T-helper 22 cell (primary cell): Measurements from ENCODE around the gene C3.

Source experiments
- DNase-seq: peaks from one replicate; pipeline ENCODE4 v3.0.0-alpha.2; 2020; ENCODE audit warnings: low read depth

The C3 gene

GRCh38 chr19:6730941-6731670 is 10.7 kb upstream of the C3 start:
- DNase-seq, result no peak

DNA sequence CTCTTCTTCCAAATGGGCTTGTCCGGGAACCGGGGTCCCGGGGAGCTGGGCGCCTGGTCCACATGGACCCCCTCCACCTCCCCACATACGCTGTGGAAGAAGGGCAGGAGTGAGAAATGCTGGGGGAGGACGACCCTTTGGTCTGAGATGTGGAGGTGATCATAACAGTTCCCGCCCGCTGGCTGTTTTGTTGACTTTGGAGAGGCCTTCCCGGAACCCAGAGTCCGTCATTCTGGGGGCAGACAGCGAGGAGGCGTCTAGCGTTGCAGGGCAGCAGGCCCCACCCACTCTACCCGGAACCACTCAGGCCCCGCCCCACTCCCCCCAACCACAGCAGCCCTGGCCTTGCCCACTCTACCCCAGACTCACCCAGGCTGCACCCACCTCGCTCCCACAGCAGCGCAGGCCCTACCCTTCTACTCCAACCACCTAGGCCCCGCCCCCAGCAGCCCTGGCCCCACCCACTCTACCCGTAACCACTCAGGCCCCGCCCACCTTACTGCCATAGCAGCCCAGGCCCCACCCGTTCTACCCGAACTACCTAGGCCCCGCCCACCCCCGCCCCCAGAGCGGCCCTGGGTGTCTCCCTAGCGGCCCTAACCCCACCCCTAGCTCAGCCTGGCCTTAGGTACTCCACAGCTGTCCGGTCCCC is 9.8 kb upstream of the C3 start:
- no peak for DNase-seq

DNA sequence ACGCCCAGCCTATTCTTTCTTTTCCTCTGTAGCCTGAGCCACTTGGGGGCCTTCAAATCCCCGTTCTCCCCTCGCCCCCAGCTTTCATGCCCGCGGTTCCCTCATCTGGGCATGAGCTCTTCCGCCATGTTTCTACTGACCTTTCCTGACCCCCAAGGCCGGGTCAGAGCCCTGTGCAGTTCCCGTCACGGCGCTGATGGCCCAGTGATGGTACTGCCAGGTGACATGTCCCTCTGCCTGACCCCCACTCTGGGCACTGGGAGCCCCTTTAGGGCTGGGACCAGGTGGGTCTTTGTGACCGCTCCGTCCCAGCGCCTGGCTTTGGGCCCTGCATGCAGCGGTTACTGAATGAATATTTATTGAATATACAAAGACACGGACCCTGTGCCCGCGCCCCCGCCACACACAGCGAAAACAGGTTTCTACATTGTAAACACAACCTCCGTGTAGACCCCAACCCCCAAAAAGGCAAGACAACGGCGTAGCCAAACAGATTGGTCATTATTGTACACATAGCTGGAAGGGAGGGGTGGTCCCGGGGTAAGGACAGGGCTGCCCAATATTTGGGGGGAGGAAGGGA is 9.2 kb upstream of the C3 start:
- no peak for DNase-seq

DNA sequence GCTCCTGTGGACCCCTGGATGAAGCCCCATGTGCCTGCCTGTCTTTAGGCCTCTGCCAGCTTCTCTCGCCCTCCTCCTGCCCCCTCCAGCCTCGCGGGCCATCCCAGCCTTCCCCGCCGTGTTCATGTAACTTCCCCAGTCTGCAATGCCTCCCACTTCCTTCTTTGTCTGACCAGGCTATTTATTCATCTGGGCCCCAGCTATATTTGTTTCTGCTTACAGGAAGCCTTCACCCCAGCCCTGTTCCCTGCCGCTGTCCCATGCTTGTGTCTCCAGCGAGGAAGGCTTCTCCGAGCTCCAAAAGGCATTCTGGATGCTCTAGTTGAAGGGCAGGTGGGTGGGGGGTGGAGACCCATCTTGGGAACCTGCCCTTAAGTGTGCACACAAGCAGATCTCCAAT is 7.9 kb upstream of the C3 start:
- no peak for DNase-seq

- DNase-seq, result no peak
Observed at GRCh38 chr19:6725513-6726231, 5.2 kb upstream of the C3 start.

- DNase-seq, result no peak
Observed at GRCh38 chr19:6724631-6725492, 4.4 kb upstream of the C3 start.

- DNase-seq, result no peak
Observed at GRCh38 chr19:6723738-6724137, 3.3 kb upstream of the C3 start.

DNA sequence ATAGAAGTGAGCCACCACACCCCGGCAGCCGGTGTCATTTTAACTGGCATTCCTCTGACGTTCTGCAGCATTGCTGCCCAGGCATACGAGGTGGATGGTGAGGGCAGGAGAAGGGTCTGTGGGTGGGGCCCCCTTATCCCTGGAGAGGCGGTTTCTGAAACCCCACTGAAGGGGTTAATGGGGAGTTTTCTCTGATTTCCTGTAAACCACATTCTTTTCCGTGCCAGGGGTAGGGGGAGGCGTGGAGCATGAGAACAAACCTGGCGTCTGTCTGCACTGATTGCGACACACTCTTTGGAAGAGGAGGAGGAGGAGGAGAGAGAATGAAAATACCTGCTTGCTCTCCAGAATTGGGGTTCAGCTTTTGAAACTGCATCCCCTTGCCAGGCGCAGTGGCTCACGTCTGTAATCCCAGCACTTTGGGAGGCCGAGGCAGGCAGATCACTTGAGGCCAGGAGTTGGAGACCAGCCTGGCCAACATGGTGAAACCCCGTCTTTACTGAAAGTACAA is 2.7 kb upstream of the C3 start:
- no peak for DNase-seq

DNA sequence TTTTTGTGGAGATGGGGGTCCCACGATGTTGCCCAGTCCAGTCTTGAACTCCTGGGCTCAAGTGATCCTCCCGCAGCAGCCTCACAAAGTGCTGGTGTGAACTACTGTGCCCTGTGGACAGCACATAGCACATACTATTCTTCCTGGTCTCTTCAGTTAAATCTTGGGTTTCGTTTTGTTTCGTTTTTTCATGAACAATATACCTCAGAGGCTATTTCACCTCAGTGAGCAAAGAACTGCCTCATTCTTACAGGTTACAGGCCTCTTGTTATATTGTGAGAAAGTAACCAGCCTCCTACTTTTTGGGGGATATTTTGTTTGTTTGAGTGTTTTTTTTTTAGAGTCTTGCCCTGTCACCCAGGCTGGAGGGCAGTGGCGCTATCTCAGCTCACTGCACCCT is 1.3 kb upstream of the C3 start:
- no peak for DNase-seq

DNA sequence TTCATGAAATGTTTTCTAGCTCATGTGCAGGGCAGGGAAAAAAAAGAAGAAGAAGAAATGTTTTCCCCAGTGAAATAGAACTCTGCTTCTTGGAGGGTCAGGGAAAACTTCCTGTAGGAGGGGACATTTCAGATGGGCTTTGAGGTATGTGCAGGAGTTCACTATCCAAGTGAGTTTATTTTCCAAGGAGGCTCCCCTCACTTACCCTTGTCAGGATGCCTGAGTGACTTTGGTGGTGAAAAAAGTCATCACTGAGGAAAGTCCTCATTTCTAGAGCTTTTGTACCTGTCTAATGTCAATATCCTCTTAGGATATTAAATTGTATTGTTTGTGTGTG is 656 bp upstream of the C3 start:
- DNase-seq, result no peak

DNA sequence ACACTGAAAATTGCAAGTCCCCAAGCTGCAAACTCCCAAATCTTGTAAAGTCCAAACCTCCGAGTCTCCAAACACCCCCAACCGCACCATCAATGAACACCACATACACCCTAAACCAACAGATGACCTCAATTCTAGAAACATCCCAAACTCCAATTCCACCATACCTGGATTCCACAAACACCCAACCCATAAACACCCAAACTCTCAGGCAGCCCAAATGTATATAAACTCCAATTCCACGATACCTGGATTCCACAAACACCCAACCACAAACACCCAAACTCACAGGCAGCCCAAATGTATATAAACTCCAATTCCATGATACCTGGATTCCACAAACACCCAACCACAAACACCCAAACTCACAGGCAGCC is 470 bp downstream of the C3 start:
- no peak for DNase-seq

DNA sequence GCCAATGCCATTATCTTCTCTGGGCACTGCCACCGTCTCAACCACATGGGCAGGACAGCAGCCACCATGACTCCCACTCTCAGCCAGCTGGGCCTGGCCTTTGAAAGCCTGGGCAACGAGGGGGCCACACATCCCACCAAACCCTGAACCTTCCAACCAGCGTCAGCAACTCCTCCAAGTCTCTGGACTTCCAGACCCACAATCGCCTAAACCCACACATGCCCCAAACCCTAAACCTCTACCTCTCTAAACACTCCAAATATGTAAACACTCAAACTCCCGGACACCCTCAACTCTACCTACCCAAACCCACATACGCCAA is 949 bp downstream of the C3 start:
- DNase-seq, result no peak

GRCh38 chr19:6718741-6719539 is 1.5 kb downstream of the C3 start:
- no peak for DNase-seq

- no peak for DNase-seq
Observed at GRCh38 chr19:6718111-6718740, 2.2 kb downstream of the C3 start.

DNA sequence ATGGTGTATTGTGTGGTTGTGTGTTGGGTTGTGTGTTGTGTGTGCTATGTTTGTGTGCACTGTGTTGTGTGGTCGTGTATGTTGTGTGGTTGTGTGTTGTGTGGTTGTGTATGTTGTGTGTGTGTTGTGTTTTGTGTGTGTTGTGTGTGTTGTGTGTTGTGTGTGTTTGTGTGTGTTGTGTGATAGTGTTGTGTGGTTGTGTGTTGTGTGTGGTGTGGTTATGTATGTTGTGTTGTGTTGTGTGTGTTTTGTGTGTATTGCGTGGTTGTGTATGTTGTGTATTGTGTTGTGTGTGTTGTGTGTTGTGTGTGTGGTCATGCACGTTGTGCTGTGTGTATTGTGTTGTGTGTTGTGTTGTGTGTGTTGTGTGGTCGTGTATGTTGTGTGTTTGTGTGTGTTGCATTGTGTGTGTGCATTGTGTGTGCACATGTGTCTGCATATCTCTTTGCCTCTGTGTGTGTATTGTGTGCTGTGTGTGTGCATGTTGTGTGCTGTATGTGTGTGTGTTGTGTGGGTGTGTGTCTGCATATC is 2.9 kb downstream of the C3 start:
- no peak for DNase-seq

DNA sequence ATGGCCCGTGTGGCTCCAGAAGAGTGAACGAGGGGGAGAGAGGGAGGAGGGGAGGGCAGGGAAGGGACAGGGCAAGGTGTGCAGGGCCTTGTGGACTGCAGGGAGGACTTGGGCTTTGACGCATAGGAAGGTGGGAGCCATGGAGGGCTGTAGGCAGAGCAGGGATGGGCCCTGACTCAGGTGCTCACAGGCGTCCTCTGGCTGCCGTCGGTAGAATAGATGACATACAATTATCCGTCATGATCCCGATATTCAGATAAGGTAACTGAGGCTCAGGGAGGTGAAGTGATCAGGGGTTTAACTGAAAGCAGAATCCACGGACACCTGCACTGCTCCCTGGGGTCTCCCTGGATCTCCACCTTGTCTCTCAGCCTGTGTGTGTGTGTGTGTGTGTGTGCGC is 3.4 kb downstream of the C3 start:
- no peak for DNase-seq

DNA sequence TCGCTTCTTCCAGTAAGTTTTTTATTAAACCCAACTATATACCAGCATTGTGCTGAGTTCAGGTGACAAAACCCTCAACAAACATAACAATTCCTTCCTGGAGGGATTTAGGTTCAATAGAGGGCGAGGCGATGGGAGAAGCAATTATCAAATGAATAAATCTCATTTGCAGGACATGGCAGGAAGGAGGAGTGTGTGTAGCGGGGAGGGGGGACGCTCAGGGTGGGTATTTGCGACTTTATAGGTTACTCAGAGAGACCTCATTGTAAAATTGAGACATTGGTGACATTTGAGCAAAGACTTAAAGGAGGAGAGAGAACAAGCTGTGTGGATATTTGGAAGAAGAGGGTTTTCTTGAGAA is 3.9 kb downstream of the C3 start:
- no peak for DNase-seq

DNA sequence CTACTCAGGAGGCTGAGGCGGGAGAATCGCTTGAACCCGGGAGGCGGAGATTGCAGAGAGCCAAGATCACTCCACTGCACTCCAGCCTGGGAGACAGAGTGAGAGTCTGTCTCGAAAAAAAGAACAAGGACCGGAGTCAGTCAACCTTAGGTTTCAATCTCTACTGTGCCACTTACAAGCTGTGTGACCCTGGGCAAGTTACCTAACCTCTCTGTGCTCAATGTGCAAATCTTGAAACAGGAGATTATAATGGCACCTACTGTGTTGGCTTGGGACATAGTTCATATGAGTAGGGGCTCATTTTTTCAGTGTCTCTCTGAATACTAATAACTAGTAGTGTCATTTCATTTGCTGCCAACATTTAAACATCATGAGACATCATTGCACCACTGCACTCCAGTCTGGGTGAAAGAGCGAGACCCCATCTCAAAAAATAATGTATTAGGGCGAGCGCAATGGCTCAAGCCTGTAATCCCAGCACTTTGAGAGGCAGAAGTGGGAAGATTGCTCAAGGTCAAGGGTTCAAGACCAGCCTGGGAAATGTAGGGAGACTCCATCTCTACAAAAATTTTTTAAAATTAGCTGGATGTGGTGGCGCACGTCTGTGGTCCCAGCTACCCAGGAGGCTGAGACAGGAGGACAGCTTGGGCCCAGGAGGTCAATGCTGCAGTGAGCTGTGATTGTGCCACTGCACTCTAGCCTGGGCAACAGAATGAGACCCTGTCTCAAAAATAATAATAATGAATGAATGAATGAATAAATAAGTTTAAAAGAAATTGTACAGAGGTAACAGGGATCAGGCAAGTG is 5.5 kb downstream of the C3 start:
- no peak for DNase-seq

GRCh38 chr19:6713773-6714692 is 6.4 kb downstream of the C3 start:
- no peak for DNase-seq
